IgD-negative memory B cell (primary cell): ENCODE data around the gene AKAP14. TPM values are rescaled to one million over a fixed set of nuclear protein-coding genes. Genes with fewer than 3 reads are reported as not detected.
"Not testable (repeated sequence)": the region's sequence is repeated elsewhere in the genome, so short reads cannot be mapped to it uniquely, and the experiment has no call there.

ENCODE experiments used
- H3K27ac Mint-ChIP-seq, 3 donors: one replicate each; pipeline ENCODE4 v1.8.0; 2020 to 2022; ENCODE audit warnings: mild to moderate bottlenecking in 3 of 3, mixed read lengths in 3 of 3, moderate library complexity in 1 of 3
- H3K27me3 Mint-ChIP-seq: one replicate; pipeline ENCODE4 v1.8.0; 2021; ENCODE audit warnings: mixed read lengths
- H3K36me3 Mint-ChIP-seq: one replicate; pipeline ENCODE4 v1.8.0; 2020; ENCODE audit warnings: mild to moderate bottlenecking, mixed read lengths
- H3K4me1 Mint-ChIP-seq, 3 donors: one replicate each; pipeline ENCODE4 v1.8.0; 2020 to 2022; ENCODE audit warnings: mixed read lengths in 3 of 3, mild to moderate bottlenecking in 1 of 3
- H3K4me3 Mint-ChIP-seq, 4 donors: one replicate each; pipeline ENCODE4 v1.8.0; 2020 to 2022; ENCODE audit warnings: mild to moderate bottlenecking in 4 of 4, mixed read lengths in 4 of 4, moderate library complexity in 3 of 4
- H3K9me3 Mint-ChIP-seq, 3 donors: one replicate each; pipeline ENCODE4 v1.8.0; 2020 to 2021; ENCODE audit warnings: mixed read lengths in 3 of 3, mild to moderate bottlenecking in 1 of 3
- polyA plus RNA-seq: library from polyadenylated mRNA; unstranded; fragments of 300-500 nt; fragmentation: Illumina TruSeq; gene quantifications from one replicate; pipeline ENCODE4 v1.2.3, GENCODE V29; 2021

AKAP14 gene
- polyA plus RNA-seq: not detected

- no peaks in the 10 kb centered on the region for H3K9me3 Mint-ChIP-seq
- H3K4me3 Mint-ChIP-seq: no peak within 1 kb of the TSS
- H3K4me1 Mint-ChIP-seq: peaks cover 0 to 1% (median 0%) of the 10 kb centered on the region in 3 donors
- H3K27me3 Mint-ChIP-seq: peaks cover 1% of the 10 kb centered on the region
- H3K36me3 Mint-ChIP-seq: no peaks in the 10 kb centered on the region
- H3K27ac Mint-ChIP-seq: no peak within 1 kb of the TSS
These were observed at the start of gene AKAP14 for GRCh38 chrX:119895843-119896326. Gene AKAP14 (plus strand): TSS chrX:119895893. CDS start chrX:119903224, 7,331 bp downstream.

- Mint-ChIP-seq H3K4me3 (peak within 1 kb of the TSS; percentile 98 to 99 (median 98)), H3K27me3 (no peaks in the 10 kb centered on the region), H3K27ac (peak within 1 kb of the TSS; percentile 92 to 99 (median 99)), H3K4me1 (peaks cover 9 to 13% (median 10%) of the 10 kb centered on the region in 3 donors), H3K9me3 (no peaks in the 10 kb centered on the region), H3K36me3 (peaks cover 2% of the 10 kb centered on the region)
These were observed 43.0 kb upstream of the AKAP14 start, which contains the start of gene UPF3B for GRCh38 chrX:119852382-119853353. Gene UPF3B (minus strand): TSS chrX:119852963. CDS start chrX:119852928, 35 bp downstream.

GRCh38 chrX:119853444-119853843, 42.2 kb upstream of the AKAP14 start:
- Mint-ChIP-seq H3K9me3 (no peaks in the 10 kb centered on the region), H3K4me1 (peaks cover 9 to 13% (median 10%) of the 10 kb centered on the region in 3 donors), H3K4me3 (peak overlapping the region; percentile 98 to 99 (median 98)), H3K27ac (peak overlapping the region; percentile 92 to 99 (median 99)), H3K27me3 (no peaks in the 10 kb centered on the region), H3K36me3 (no peaks in the 10 kb centered on the region)

GRCh38 chrX:119870626-119871131, 25.0 kb upstream of the AKAP14 start:
- peaks cover 1% of the 10 kb centered on the region for H3K36me3 Mint-ChIP-seq
- peaks cover 6 to 22% (median 7%) of the 10 kb centered on the region in 3 donors for H3K4me1 Mint-ChIP-seq
- peak overlapping the region; percentile 95 to 99 (median 99) for H3K27ac Mint-ChIP-seq
- H3K4me3 Mint-ChIP-seq: peak overlapping the region; percentile 96 to 98 (median 97)
- peaks cover 0 to 1% (median 0%) of the 10 kb centered on the region in 3 donors for H3K9me3 Mint-ChIP-seq
- no peaks in the 10 kb centered on the region for H3K27me3 Mint-ChIP-seq

GRCh38 chrX:119871245-119871598, 24.5 kb upstream of the AKAP14 start:
- Mint-ChIP-seq H3K36me3 (peaks cover 1% of the 10 kb centered on the region), H3K4me1 (peaks cover 6 to 22% (median 7%) of the 10 kb centered on the region in 3 donors), H3K4me3 (peak overlapping the region; percentile 96 to 98 (median 97)), H3K27ac (peak overlapping the region; percentile 95 to 99 (median 99)), H3K9me3 (peaks cover 0 to 1% (median 0%) of the 10 kb centered on the region in 3 donors), H3K27me3 (no peaks in the 10 kb centered on the region)

- peak within 1 kb of the TSS; percentile 96 to 98 (median 97) for H3K4me3 Mint-ChIP-seq
- H3K36me3 Mint-ChIP-seq: peaks cover 1% of the 10 kb centered on the region
- peaks cover 6 to 22% (median 7%) of the 10 kb centered on the region in 3 donors for H3K4me1 Mint-ChIP-seq
- peak within 1 kb of the TSS; percentile 95 to 99 (median 99) for H3K27ac Mint-ChIP-seq
- peaks cover 0 to 1% (median 0%) of the 10 kb centered on the region in 3 donors for H3K9me3 Mint-ChIP-seq
- no peaks in the 10 kb centered on the region for H3K27me3 Mint-ChIP-seq
These were observed 23.9 kb upstream of the AKAP14 start, which contains the start of the genes NDUFA1 and RNF113A for GRCh38 chrX:119871599-119872395. Gene NDUFA1 (plus strand): TSS chrX:119871832. CDS start chrX:119871912, 80 bp downstream. Gene RNF113A (minus strand): TSS chrX:119871733. CDS start chrX:119871613, 120 bp downstream.

- Mint-ChIP-seq H3K27ac (no peak overlapping the region), H3K9me3 (no peaks in the 10 kb centered on the region), H3K27me3 (peaks cover 2% of the 10 kb centered on the region)
These were observed 17.0 kb upstream of the AKAP14 start for GRCh38 chrX:119878740-119879139.

GRCh38 chrX:119880076-119880475, 15.6 kb upstream of the AKAP14 start:
- Mint-ChIP-seq H3K4me3 (peak overlapping the region in 2 of 4 donors; percentile 62 to 73), H3K27ac (peak overlapping the region; percentile 24 to 76 (median 27)), H3K27me3 (peaks cover 2% of the 10 kb centered on the region)

More at GRCh38 chrX:119878740-119879139, 17.0 kb upstream of the AKAP14 start:
- Mint-ChIP-seq H3K4me1 (peaks cover 8 to 13% (median 12%) of the 10 kb centered on the region in 3 donors), H3K4me3 (no peak overlapping the region), H3K36me3 (no peaks in the 10 kb centered on the region)

GRCh38 chrX:119880552-119881437, 14.9 kb upstream of the AKAP14 start:
- no peaks in the 10 kb centered on the region for H3K9me3 Mint-ChIP-seq
- peak overlapping the region in 1 of 3 donors; percentile 76 for H3K27ac Mint-ChIP-seq
- H3K36me3 Mint-ChIP-seq: no peaks in the 10 kb centered on the region
- peaks cover 2% of the 10 kb centered on the region for H3K27me3 Mint-ChIP-seq
- peak overlapping the region in 2 of 4 donors; percentile 62 to 73 for H3K4me3 Mint-ChIP-seq
- H3K4me1 Mint-ChIP-seq: peaks cover 8 to 13% (median 12%) of the 10 kb centered on the region in 3 donors

More at GRCh38 chrX:119880076-119880475, 15.6 kb upstream of the AKAP14 start:
- no peaks in the 10 kb centered on the region for H3K9me3 Mint-ChIP-seq
- H3K36me3 Mint-ChIP-seq: no peaks in the 10 kb centered on the region
- peaks cover 8 to 13% (median 12%) of the 10 kb centered on the region in 3 donors for H3K4me1 Mint-ChIP-seq

- H3K27me3 Mint-ChIP-seq: peaks cover 2% of the 10 kb centered on the region
- peak overlapping the region in 1 of 3 donors; percentile 16 for H3K27ac Mint-ChIP-seq
- H3K4me1 Mint-ChIP-seq: peaks cover under 1 to 5% (median 5%) of the 10 kb centered on the region in 3 donors
- H3K36me3 Mint-ChIP-seq: no peaks in the 10 kb centered on the region
- no peaks in the 10 kb centered on the region for H3K9me3 Mint-ChIP-seq
- peak overlapping the region in 3 of 4 donors; percentile 17 to 59 (median 22) for H3K4me3 Mint-ChIP-seq
These were observed 9.9 kb upstream of the AKAP14 start for GRCh38 chrX:119885554-119886428.

- no peaks in the 10 kb centered on the region for H3K36me3 Mint-ChIP-seq
- peak overlapping the region in 1 of 3 donors; percentile 39 for H3K27ac Mint-ChIP-seq
- no peaks in the 10 kb centered on the region for H3K9me3 Mint-ChIP-seq
- H3K27me3 Mint-ChIP-seq: peaks cover 1% of the 10 kb centered on the region
- peak overlapping the region; percentile 29 to 57 (median 53) for H3K4me3 Mint-ChIP-seq
- peaks cover 0 to 5% (median 4%) of the 10 kb centered on the region in 3 donors for H3K4me1 Mint-ChIP-seq
These were observed 7.8 kb upstream of the AKAP14 start for GRCh38 chrX:119887721-119888425.

GRCh38 chrX:119890626-119891025, 5.1 kb upstream of the AKAP14 start:
- H3K27ac Mint-ChIP-seq, H3K4me3 Mint-ChIP-seq, H3K27me3 Mint-ChIP-seq, H3K4me1 Mint-ChIP-seq, H3K36me3 Mint-ChIP-seq, H3K9me3 Mint-ChIP-seq: not testable (repeated sequence)
